H1 (cell line): Measurements from ENCODE around the gene DOK6. TPM values are rescaled to one million over a fixed set of nuclear protein-coding genes. Genes with fewer than 3 reads are reported as not detected.

ENCODE experiments used
- CTCF ChIA-PET: fragments of 300-600 bp; sonication (Branson Sonifier 250); formaldehyde crosslinking; loops from one replicate; lab custom pipeline; 2021; ENCODE audit not compliant: partially characterized antibody; lab: Charles Lee
- POLR2A ChIA-PET: fragments of 300-600 bp; sonication (Branson Sonifier 250); formaldehyde crosslinking; loops from one replicate; lab custom pipeline; 2021; ENCODE audit warnings: inconsistent platforms; ENCODE audit not compliant: partially characterized antibody; lab: Charles Lee
- DNase-seq, 2 experiments: peaks; one replicate each; pipeline versions ENCODE4 v3.0.0 to v3.0.0-alpha.2; 2010 to 2022; ENCODE audit warnings: low spot score in 2 of 2, low read depth in 1 of 2, mixed read lengths in 1 of 2
- FAIRE-seq: peaks from 2 replicates; lab custom pipeline; 2011; peaks lifted over from hg19 to GRCh38; lab: Jason Lieb, UNC
- H2AFZ ChIP-seq: 2 replicates; pipeline ENCODE4 v1.8.1; 2012; ENCODE audit warnings: low read length, inconsistent platforms
- H2AK5ac ChIP-seq: 2 replicates; pipeline ENCODE4 v1.6.1; 2013; ENCODE audit warnings: low read depth, low read length
- H2BK120ac ChIP-seq: replicated peaks from 2 replicates; pipeline ENCODE3; 2013; ENCODE audit warnings: low read depth, low read length, inconsistent platforms
- H2BK12ac ChIP-seq: 2 replicates; pipeline ENCODE4 v1.6.1; 2013; ENCODE audit warnings: low read depth, low read length
- H2BK15ac ChIP-seq: 2 replicates; pipeline ENCODE4 v1.6.1; 2013; ENCODE audit warnings: low read length
- H2BK20ac ChIP-seq: 2 replicates; pipeline ENCODE4 v1.6.1; 2013; ENCODE audit warnings: low read length
- H2BK5ac ChIP-seq: 2 replicates; pipeline ENCODE4 v1.6.1; 2013; ENCODE audit warnings: low read depth, low read length
- H3K14ac ChIP-seq: 2 replicates; pipeline ENCODE4 v1.6.1; 2013; ENCODE audit warnings: inconsistent platforms; ENCODE audit not compliant: insufficient read length
- H3K18ac ChIP-seq: 2 replicates; pipeline ENCODE4 v1.6.1; 2013; ENCODE audit warnings: low read length; ENCODE audit errors: extremely low read depth
- H3K23ac ChIP-seq: 2 replicates; pipeline ENCODE4 v1.6.1; 2013; ENCODE audit warnings: inconsistent platforms; ENCODE audit not compliant: insufficient read length
- H3K23me2 ChIP-seq: 2 replicates; pipeline ENCODE4 v1.6.1; 2013; ENCODE audit warnings: low read depth, low read length
- H3K27ac ChIP-seq: 2 replicates; pipeline ENCODE4 v1.6.1; 2011; ENCODE audit warnings: low read depth, low read length, inconsistent platforms
- H3K27me3 ChIP-seq, 4 experiments: replicated peaks in 1 of 4; 1 replicate in 1 of 4; 2 replicates in 3 of 4; pipeline versions ENCODE4 v1.6.1 to v1.8.1; 2011 to 2013; ENCODE audit warnings: low read length in 3 of 4, mild to moderate bottlenecking in 3 of 4, inconsistent platforms in 2 of 4, mixed read lengths in 2 of 4, moderate library complexity in 1 of 4; ENCODE audit not compliant: control insufficient read depth in 3 of 4, insufficient read depth in 3 of 4; ENCODE audit errors: extremely low read depth in 1 of 4
- H3K36me3 ChIP-seq, 4 experiments: 2 replicates each; pipeline versions ENCODE4 v1.6.1 to v1.8.1; 2011 to 2013; ENCODE audit warnings: mild to moderate bottlenecking in 4 of 4, low read length in 3 of 4, moderate library complexity in 2 of 4, control low read depth in 1 of 4, inconsistent platforms in 1 of 4; ENCODE audit not compliant: insufficient read depth in 4 of 4, control insufficient read depth in 2 of 4
- H3K4ac ChIP-seq: replicated peaks from 2 replicates; pipeline ENCODE3; 2013; ENCODE audit warnings: low read length, low read depth, mixed read lengths, inconsistent platforms; ENCODE audit not compliant: insufficient read length
- H3K4me1 ChIP-seq, 4 experiments: replicated peaks in 1 of 4; 1 replicate in 1 of 4; 2 replicates in 3 of 4; pipeline versions ENCODE4 v1.6.1 to v1.8.1; 2011 to 2013; ENCODE audit warnings: low read length in 3 of 4, inconsistent platforms in 2 of 4, mixed read lengths in 1 of 4; ENCODE audit not compliant: insufficient read depth in 4 of 4, control insufficient read depth in 3 of 4
- H3K4me2 ChIP-seq, 2 experiments: 2 replicates each; pipeline versions ENCODE4 v1.6.1 to v1.8.1; 2011 to 2013; ENCODE audit warnings: low read depth in 2 of 2, low read length in 2 of 2, control low read depth in 1 of 2, inconsistent platforms in 1 of 2, mild to moderate bottlenecking in 1 of 2; ENCODE audit not compliant: insufficient read depth in 1 of 2
- H3K4me3 ChIP-seq, 4 experiments: fragments of 200-600, 300-600 bp in 1 of 4; sonication (generic), shearing (Covaris generic), sonication (Bioruptor Twin) in 1 of 4; 2 replicates each; pipeline versions ENCODE4 v1.5.1 to v1.8.1; 2011 to 2016; ENCODE audit warnings: low read length in 4 of 4, low read depth in 3 of 4, control low read depth in 2 of 4, inconsistent platforms in 2 of 4, mild to moderate bottlenecking in 2 of 4, mixed read lengths in 1 of 4, moderate library complexity in 1 of 4; ENCODE audit not compliant: insufficient read depth in 2 of 4; ENCODE audit errors: extremely low read depth in 1 of 4
- H3K56ac ChIP-seq: replicated peaks from 2 replicates; pipeline ENCODE3; 2013; ENCODE audit warnings: low read depth, mild to moderate bottlenecking, mixed read lengths, low read length, inconsistent platforms; ENCODE audit not compliant: insufficient read length
- H3K79me1 ChIP-seq: 2 replicates; pipeline ENCODE4 v1.6.1; 2013; ENCODE audit warnings: low read depth, low read length, control low read depth
- H3K79me2 ChIP-seq, 2 experiments: 2 replicates each; pipeline versions ENCODE4 v1.6.1 to v1.8.1; 2012 to 2013; ENCODE audit warnings: low read length in 2 of 2, mild to moderate bottlenecking in 2 of 2, inconsistent platforms in 1 of 2; ENCODE audit not compliant: insufficient read depth in 2 of 2, control insufficient read depth in 1 of 2
- H3K9ac ChIP-seq, 4 experiments: replicated peaks in 1 of 4; 1 replicate in 1 of 4; 2 replicates in 3 of 4; pipeline versions ENCODE4 v1.6.1 to v1.8.1; 2011 to 2013; ENCODE audit warnings: low read depth in 3 of 4, low read length in 3 of 4, control low read depth in 2 of 4, mild to moderate bottlenecking in 2 of 4, moderate library complexity in 2 of 4, inconsistent platforms in 1 of 4; ENCODE audit errors: extremely low read depth in 1 of 4
- H3K9me3 ChIP-seq, 2 experiments: 2 replicates each; pipeline versions ENCODE4 v1.6.1 to v1.8.1; 2012 to 2013; ENCODE audit warnings: mild to moderate bottlenecking in 2 of 2, moderate library complexity in 2 of 2, control low read depth in 1 of 2, inconsistent platforms in 1 of 2, low read depth in 1 of 2, low read length in 1 of 2, mixed read lengths in 1 of 2; ENCODE audit not compliant: insufficient read depth in 2 of 2
- H4K20me1 ChIP-seq, 2 experiments: replicated peaks in 1 of 2; 2 replicates each; pipeline versions ENCODE3 to v1.8.1; 2011 to 2013; ENCODE audit warnings: inconsistent platforms in 2 of 2, low read length in 2 of 2, mild to moderate bottlenecking in 1 of 2; ENCODE audit not compliant: insufficient read depth in 2 of 2, control insufficient read depth in 1 of 2
- H4K5ac ChIP-seq: 2 replicates; pipeline ENCODE4 v1.6.1; 2013; ENCODE audit warnings: low read length, low read depth, mixed read lengths, inconsistent platforms; ENCODE audit not compliant: insufficient read length
- H4K8ac ChIP-seq: 2 replicates; pipeline ENCODE4 v1.8.0; 2013; ENCODE audit warnings: mild to moderate bottlenecking, moderate library complexity, low read length, inconsistent platforms; ENCODE audit not compliant: insufficient read depth; ENCODE audit errors: extremely low read depth
- H4K91ac ChIP-seq: replicated peaks from 2 replicates; pipeline ENCODE3; 2013; ENCODE audit warnings: low read length, mixed read lengths, inconsistent platforms; ENCODE audit not compliant: insufficient read length
- BACH1 ChIP-seq: IDR thresholded peaks from 2 replicates; pipeline ENCODE4 v1.6.1; 2012; ENCODE audit warnings: low read length, improper control_type of control experiment
- CBX5 ChIP-seq: fragments of 300-800, 300-1000 bp; sonication (generic); IDR thresholded peaks from 2 replicates; pipeline ENCODE4 v1.7.1; 2016; ENCODE audit warnings: antibody characterized with exemption, low read length, low read depth
- CTCF ChIP-seq, 3 experiments: IDR thresholded peaks; 1 replicate in 2 of 3; 2 replicates in 1 of 3; pipeline versions ENCODE4 v1.5.1 to v1.6.1; 2011; ENCODE audit warnings: low read length in 3 of 3, mild to moderate bottlenecking in 3 of 3, inconsistent platforms in 2 of 3, low read depth in 1 of 3, moderate library complexity in 1 of 3; ENCODE audit not compliant: insufficient read depth in 1 of 3; ENCODE audit errors: control extremely low read depth in 1 of 3
- GABPA ChIP-seq: IDR thresholded peaks from 2 replicates; pipeline ENCODE4 v1.6.1; 2011; ENCODE audit warnings: mild to moderate bottlenecking, low read length, moderate library complexity, borderline replicate concordance; ENCODE audit not compliant: insufficient read depth
- MAFK ChIP-seq: IDR thresholded peaks from 2 replicates; pipeline ENCODE4 v1.6.1; 2012; ENCODE audit warnings: low read depth, mild to moderate bottlenecking, improper control_type of control experiment, low read length
- RNF2 ChIP-seq: fragments of 200-900, 300-1000 bp; sonication (generic); IDR thresholded peaks from 2 replicates; pipeline ENCODE4 v1.7.1; 2016; ENCODE audit warnings: borderline replicate concordance, low read depth, mild to moderate bottlenecking, antibody characterized with exemption, low read length; ENCODE audit not compliant: poor library complexity, severe bottlenecking; ENCODE audit errors: missing control alignments
- SP1 ChIP-seq: IDR thresholded peaks from 2 replicates; pipeline ENCODE4 v1.6.1; 2011; ENCODE audit warnings: low read depth, low read length
- TAF7 ChIP-seq: optimal IDR thresholded peaks from 2 replicates; pipeline ENCODE3; 2011; ENCODE audit warnings: low read depth, mild to moderate bottlenecking, inconsistent platforms, low read length, moderate library complexity, borderline replicate concordance
- TCF12 ChIP-seq: IDR thresholded peaks from 2 replicates; pipeline ENCODE4 v1.6.1; 2011; ENCODE audit warnings: low read depth, mild to moderate bottlenecking, low read length
- TEAD4 ChIP-seq: IDR thresholded peaks from 2 replicates; pipeline ENCODE4 v1.6.1; 2012; ENCODE audit warnings: low read depth, low read length, inconsistent platforms, mixed read lengths
- WGBS, 2 experiments: shearing (Covaris generic) in 1 of 2; methylation state at CpG; one replicate each; pipeline versions ENCODE4 v1.1.6 to v1.1.7; 2013 to 2015; ENCODE audit warnings: low lambda C conversion rate in 2 of 2, mixed read lengths in 2 of 2, inconsistent platforms in 1 of 2, low coverage in 1 of 2, missing lambda C conversion rate in 1 of 2; ENCODE audit not compliant: insufficient replicate concordance in 2 of 2, insufficient coverage in 1 of 2, insufficient read length in 1 of 2; ENCODE audit errors: extremely low coverage in 1 of 2, missing lambda C conversion rate in 1 of 2; 5-methylcytosine and 5-hydroxymethylcytosine counted together
- polyA plus RNA-seq, 7 experiments: library from polyadenylated mRNA; depleted of rRNA in 3 of 7; stranded (reverse) in 5 of 7; unstranded in 2 of 7; fragments of >200 nt in 5 of 7; fragments of 200-250 nt in 2 of 7; gene quantifications; 1 replicate in 5 of 7; 2 replicates in 1 of 7; 4 replicates in 1 of 7; pipeline versions ENCODE4 v1.2.1 to v1.2.3, GENCODE V29; 2011 to 2013; ENCODE audit warnings: missing spikeins in 2 of 7, mixed read lengths in 2 of 7
- total RNA-seq: library from RNA; stranded (reverse); fragmentation: NEBNext Ultra II Directional; extraction: Animal tissue kit (Norgen Biotek cat#: 25700); gene quantifications from 2 replicates; pipeline ENCODE4 v1.2.1, GENCODE V29; 2021

The DOK6 gene
- total and polyA plus RNA-seq, 2 of the 8 experiments (the other 6 are each of a cell fraction or from before 2014, with no cell fraction given), result 0.33 to 0.50 TPM

DNA sequence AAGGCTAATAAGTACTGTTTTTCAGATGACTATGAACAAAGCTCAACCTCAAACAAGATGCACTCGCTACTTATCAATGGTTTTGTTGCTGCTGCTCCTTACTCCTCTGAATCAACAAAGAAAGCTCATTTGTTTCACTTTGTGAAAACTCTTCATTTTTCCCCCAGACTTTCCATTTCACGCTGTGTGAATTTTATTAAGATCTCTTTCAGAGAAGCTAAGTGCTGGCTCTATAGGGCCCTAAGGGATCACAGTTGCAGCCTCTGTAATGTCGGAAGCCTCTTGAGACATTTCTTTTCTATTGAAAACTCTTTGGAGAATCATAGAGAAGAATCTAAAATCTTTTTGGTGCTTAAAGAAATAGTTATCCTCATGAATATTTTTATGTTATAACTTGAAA lies 337.2 kb downstream of the DOK6 start:
- CTCF ChIA-PET, result interaction anchor here (0.6 to 1.1 kb wide), 3 partner anchors 222 to 349 kb away, joined by 3 read pairs; no protein-coding TSS in a partner anchor
- no peaks in the 10 kb centered on the region for H3K27me3 ChIP-seq

More for the DNA sequence above, 337.2 kb downstream of the DOK6 start:
- Histone ChIP-seq H3K4ac (no peak overlapping the region), H4K8ac (no peak overlapping the region), H3K79me1 (no peaks in the 10 kb centered on the region), H2BK15ac (no peak overlapping the region), H2BK120ac (no peak overlapping the region), H2BK20ac (no peak overlapping the region), H3K4me2 (no peak overlapping the region), H3K9ac (no peak overlapping the region), H3K36me3 (peaks cover 0 to 5% (median 0%) of the 10 kb centered on the region in 4 experiments; a peak in 1 of 8 replicates), H4K5ac (no peak overlapping the region), H3K4me1 (no peaks in the 10 kb centered on the region), H2AFZ (peak overlapping the region; percentile 52; the same call in 1 of the 2 replicates), H3K79me2 (no peaks in the 10 kb centered on the region), H3K23me2 (no peaks in the 10 kb centered on the region), H2BK5ac (no peak overlapping the region), H4K20me1 (no peaks in the 10 kb centered on the region), H3K18ac (no peak overlapping the region), H3K14ac (no peak overlapping the region), H2AK5ac (no peak overlapping the region), H3K9me3 (peaks cover 6 to 8% of the 10 kb centered on the region in 2 experiments; a peak in 2 of 4 replicates), H2BK12ac (no peak overlapping the region), H3K27ac (no peak overlapping the region), H3K23ac (no peak overlapping the region), H3K4me3 (no peak overlapping the region), H3K56ac (no peak overlapping the region), H4K91ac (no peak overlapping the region)
- POLR2A ChIA-PET, result no interaction called here
- DNase-seq (no peak), FAIRE-seq (no peak)
- TF ChIP-seq BACH1, result no peak
- TF ChIP-seq GABPA, result no peak
- TF ChIP-seq RNF2, result no peak
- TF ChIP-seq TEAD4, result no peak
- no peak for TF ChIP-seq CTCF (IDR thresholded peaks at IDR 0.05; ENCODE audit: control extremely low read depth in 1 of 3, insufficient read depth in 1 of 3, low read depth in 1 of 3, low read length in 3 of 3)
- TF ChIP-seq MAFK, result no peak
- TF ChIP-seq CBX5, result no peak
- no peak for TF ChIP-seq TCF12
- TF ChIP-seq TAF7, result no peak
- TF ChIP-seq SP1, result no peak
- WGBS, 2 experiments, result 86% methylated on average over 3 of the region's 3 CpGs; no CpG with 5 or more reads in 1 of the 2 experiments
